HG02571 (cell line): ENCODE data around the gene WDR72.
"Not testable (repeated sequence)": the region's sequence is repeated elsewhere in the genome, so short reads cannot be mapped to it uniquely, and the experiment has no call there.

Experiments
- ATAC-seq: cut with Tn5 transposase; IDR thresholded peaks from one replicate; pipeline ENCODE4 v1.9.1; 2021; ENCODE audit warnings: mild to moderate bottlenecking, moderate library complexity; ENCODE audit not compliant: unreplicated experiment

Gene WDR72

DNA sequence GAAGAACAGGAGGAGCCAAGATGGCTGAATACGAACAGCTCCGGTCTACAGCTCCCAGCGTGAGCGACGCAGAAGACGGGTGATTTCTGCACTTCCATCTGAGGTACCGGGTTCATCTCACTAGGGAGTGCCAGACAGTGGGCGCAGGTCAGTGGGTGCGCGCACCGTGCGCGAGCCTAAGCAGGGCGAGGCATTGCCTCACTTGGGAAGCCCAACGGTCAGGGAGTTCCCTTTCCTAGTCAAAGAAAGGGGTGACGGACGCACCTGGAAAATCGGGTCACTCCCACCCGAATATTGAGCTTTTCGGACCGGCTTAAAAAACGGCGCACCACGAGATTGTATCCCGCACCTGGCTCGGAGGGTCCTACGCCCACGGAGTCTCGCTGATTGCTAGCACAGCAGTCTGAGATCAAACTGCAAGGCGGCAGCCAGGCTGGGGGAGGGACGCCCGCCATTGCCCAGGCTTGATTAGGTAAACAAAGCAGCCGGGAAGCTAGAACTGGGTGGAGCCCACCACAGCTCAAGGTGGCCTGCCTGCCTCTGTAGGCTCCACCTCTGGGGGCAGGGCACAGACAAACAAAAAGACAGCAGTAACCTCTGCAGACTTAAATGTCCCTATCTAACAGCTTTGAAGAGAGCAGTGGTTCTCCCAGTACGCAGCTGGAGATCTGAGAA is 218.7 kb downstream of the WDR72 start:
- ATAC-seq = not testable (repeated sequence)

DNA sequence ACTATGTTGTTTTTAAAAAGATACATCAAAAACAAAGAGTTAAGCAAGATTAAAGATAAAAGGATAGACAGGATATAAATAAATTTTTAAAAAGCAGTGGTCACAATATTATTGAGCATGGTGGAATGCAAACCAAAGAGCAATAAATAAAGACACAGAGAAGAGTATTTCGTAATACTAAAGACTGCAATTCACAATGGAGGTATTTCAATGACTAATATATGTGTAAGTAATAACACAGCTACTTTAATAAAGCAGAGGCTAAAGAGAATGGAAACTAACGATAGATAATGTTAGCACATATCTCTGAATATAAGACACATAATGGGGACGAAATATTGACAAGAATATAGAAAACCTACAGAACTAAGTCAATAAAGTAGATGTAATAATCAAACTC is 219.6 kb downstream of the WDR72 start:
- no peak for ATAC-seq

DNA sequence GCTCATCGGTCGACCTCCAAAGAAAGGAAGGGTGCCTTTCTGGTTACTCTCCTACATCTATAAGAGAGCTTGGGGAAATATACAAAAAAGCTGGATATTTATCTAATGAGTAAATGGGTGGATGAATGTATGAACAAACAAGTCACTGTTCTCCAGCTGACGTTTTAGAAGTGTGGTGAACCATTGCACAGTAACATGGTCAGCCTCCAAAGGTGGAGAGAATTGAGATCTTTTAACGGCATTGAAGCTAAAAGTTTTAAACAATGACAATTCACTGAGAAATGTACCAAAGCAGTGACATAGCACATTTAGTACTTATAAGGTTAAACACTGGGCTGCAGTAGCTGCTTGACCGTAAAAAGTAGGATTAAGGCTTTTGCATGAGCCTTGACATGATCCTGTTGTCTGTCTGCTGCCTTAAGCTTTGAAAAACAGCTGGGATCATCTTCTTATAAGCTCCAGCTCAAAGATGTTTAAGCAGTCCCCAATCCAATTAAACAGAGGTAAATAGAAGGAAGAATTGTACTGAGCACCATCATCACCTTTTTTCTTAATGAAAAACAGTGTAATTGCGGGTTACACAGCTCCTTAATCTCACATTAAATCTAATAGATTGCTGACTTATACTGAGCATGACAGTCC is 222.9 kb downstream of the WDR72 start:
- ATAC-seq = no peak

DNA sequence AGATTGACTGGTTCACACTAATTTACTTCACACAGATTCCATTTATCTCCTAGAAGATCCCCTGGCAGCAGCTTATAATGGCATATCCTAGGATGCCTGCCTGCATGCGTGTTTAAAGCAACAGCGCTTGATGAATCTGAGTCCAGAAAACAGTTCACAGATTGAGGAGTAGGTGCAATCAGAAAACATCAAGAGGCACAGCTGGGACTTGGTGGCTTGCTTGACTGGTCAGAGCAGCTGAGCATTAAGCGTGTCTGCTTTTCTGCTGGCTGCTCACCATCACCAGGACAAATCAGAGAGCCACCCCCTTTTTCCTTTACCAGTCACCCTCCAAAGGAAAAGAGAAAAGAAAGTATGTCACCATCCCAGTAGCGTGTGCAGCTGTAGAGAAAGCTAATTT is 223.6 kb downstream of the WDR72 start:
- ATAC-seq = no peak

DNA sequence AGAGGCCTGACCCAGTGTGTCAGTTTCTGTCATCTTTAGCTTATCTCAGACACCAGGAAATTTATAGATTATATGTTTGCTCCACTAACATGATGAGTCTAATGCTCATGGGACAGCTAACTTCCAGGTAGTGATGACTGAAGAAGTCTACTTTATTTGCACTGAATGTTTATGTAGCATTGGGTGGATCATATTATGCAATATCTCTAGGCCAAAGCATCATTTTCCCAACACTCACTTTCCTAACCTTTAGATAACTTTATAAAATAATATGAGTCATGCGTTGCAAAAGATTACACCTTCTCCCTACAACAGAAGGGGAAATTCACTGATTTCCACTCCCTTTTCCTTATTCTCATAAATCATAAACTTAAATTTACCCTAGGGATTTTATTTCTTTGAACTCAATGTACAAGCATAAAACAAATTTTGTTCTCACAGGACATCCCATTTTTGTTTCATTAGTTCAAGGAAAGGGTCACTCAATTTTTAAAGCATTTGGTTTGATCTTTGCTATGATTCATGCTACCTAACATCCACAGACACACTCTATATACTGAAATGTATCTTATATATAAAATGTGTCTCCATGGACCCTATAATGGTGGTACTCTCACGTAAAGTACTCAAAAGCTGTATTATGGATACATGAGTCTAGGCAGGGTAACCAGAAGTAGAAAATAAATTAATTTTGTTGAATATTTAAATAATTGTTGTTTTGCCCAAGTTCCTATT is 225.2 kb downstream of the WDR72 start:
- ATAC-seq = no peak

DNA sequence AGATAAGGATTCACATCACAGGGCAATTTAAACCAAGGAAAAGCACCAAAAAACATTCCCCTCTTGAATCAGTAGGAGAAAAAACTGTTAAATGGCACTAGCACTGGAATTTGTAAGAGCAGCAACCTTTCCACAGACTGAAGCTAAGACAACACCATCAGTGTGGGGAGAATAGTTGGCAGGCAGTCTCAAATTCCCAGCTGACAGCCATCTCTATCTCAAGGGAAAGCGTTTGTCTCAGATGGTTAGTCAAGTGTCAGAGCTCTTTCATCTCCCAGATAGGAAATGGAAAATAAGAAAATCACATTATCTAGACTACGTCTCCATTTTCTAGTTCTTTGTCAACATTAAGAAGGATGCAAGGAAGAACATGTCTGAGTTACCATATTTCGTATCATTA is 228.7 kb downstream of the WDR72 start:
- ATAC-seq = no peak

DNA sequence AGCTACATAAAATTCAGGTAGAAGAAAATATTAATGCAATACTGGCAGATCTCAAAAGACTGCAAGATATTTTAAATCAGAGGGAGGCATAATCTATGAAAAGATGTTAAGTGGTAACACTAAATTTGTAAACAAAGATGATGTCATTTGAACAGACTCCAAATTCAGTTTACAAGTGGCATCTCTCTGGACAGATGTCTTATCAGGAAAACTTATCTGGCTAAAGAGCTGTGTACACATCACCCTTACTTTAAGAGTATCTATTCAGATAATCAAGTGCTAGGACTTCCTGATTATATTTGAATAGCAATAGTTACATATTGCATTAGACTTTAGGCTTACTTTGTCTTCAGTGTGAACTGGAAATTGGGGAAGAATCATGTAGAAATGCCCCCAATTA is 231.5 kb downstream of the WDR72 start:
- ATAC-seq = no peak

DNA sequence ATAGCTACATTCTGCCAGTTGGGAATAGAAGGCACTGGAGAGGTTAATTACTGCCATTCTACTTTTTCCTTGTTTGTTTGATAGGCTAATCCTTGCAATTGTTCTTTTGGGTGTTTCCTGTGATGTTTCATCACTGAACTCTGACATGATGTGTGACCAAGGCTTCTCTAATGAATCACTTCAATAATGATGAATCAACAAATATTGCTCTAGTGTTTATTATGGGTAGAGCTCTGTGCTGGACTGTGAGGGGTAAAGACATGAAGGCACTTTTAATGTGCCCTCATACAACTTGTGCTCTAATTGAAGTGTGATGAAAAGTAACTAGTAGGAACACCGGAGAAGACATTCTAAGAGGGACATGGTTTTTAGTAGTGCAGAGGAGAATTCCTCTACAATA is 233.6 kb downstream of the WDR72 start:
- ATAC-seq = no peak

DNA sequence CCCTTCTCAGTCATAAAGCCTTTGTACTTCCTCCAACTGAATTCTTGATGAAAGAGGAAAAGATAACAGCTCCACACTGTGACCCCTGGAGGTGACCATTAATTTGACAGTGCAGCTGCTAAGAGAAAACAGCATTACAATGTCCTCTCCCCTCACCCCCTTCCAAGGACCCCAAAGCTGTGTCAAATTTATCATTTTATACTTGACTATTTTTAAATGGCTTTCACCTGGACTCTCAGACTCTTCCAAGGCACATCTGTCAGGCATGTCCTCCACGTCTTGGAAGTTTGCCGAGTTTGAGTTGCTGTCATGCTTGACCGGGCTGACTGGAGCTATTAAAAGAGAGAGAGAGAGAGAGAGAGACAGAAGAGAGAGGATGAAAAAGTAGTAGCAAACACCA is 236.5 kb downstream of the WDR72 start:
- ATAC-seq = no peak

DNA sequence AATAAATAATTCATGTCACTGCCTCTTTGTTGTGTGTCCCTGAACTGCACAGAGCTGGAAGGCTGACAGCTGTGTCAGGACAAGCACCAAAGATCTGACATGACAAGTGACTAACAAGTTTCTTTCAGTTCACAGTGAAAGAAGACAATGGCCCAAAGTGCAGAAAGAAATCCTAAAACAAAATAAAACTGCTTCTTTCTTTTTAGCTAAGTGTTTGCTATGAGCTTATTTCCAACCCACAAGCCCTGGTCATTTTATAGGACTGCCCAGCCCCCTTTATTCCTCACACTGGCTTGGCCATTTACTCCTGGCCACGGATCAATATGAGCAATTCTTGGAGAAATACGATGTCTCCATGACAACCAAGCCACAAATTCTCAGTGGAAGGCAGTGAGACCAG is 238.5 kb downstream of the WDR72 start:
- no peak for ATAC-seq

DNA sequence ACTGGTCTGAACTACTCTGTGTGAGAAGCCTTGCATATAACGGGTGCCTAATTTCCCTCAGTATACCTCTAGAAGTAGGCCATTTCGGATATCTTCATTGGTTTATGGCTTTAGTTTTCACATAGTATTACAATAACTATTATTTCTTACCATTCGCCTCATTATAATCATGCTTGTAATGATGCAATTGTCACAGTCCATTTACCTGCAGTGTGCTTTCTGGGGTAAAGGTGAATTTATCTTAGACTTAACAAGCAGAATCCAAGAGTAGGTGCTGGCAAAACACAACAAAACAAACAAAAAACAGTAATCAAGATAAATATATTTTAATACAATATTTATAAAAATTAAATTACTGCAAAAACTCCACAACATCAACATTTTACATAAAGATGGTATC is 246.0 kb downstream of the WDR72 start:
- no peak for ATAC-seq

DNA sequence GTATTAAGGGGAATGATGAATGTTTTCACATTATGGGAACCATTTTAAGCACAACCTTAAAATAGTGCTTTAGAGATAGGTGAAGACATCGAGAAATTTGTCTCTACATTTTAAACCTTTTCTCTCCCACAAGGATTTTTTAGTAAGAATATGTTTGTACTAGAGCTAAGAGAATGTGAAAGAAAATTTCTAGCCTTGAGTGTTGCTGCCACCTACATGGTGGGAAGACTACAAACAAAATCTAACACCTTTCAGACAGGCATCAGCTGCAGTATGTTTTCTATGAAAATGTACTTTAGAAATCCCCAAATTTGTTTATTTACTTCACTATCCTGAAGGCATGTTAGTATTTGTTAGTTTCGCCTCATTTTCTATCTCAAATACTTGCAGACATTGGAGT is 247.4 kb downstream of the WDR72 start:
- ATAC-seq = no peak

DNA sequence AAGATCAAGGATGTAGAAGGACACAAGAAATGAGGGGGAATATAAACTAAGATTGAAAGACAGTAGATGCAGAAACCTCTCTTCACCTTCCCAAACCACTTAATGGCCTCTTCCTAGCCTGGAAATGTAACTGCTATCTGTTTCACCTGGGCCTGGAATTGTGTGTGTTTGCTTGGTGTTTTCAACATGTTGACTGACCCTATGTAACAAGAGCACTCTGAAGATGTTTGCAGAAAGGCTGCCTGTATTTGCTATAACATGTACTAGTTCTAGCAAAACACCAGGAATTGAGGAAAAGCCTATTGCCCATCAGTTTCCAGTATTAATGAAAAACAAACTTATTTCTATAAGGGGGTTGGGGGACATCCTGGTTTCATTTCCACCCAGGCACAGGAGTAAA is 248.3 kb downstream of the WDR72 start:
- no peak for ATAC-seq

DNA sequence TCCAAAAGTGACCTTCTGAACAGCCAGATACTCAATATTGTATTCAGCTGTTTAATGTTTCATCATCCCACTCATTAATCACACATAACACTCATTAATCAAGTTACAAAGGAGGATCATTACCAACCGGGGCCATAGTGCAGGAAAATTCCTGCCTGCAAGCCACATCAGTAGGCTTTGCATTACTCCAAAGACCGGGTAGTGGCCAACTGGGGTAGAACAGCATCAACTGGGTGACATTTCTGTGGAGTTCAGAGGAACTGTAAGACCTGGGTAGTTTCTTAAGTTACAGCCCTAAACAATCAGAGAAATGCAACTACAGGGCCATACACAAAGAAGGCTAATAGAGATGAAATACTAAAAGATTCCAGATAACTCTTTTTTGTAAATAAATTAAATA is 253.1 kb downstream of the WDR72 start:
- ATAC-seq = no peak

DNA sequence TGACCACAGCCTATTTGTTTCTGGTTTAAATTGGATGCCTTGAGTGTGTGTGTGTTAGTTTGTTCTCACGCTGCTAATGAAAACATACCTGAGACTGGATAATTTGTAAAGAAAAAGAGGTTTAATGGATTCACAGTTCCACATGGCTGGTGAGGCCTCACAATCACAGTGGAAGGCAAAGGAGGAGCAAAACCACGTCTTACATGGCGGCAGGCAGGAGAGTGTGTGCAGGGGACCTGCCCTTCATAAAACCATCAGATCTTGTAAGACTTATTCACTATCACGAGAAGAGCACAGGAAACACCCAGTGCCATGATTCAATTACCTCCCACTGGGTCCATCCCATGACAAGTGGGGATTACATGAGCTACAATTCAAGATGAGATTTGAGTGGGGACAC is 260.5 kb downstream of the WDR72 start:
- no peak for ATAC-seq

DNA sequence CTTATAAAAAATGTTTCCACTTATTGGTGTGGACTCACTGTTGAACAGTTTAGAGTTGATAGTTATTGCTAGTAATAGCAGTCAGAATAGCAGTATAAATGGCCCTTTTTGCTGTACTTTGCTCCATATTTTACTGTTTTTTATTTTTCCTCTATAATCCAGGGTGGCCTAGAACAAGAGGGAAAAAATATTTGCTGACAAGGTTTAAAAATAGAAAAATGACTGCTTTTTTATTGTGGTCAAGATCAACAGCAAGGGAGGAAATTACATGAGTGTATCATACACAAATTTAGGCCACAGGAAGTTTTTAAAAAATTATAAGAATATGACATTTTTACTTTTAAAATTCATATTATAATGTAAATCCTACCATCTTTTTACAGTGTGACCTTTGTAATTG is 269.1 kb downstream of the WDR72 start:
- no peak for ATAC-seq

DNA sequence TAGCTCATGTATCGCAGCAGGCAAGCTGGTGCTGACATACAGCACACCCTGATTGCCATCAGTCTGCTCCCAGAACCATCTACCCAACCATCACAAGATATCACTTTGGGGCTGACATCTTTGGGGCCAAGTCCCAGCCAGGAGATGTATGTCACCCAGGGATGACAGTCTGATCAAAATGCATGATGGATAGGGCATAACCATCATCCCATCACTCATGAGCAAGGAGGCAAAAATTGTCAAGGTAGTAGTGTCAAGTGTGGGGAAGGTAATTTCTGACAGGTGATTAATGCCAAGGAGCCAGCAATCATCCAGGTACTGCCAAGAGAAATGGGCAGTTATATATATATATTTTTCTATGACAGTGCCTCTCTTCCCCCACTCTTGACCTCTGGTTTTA is 277.4 kb downstream of the WDR72 start:
- no peak for ATAC-seq

DNA sequence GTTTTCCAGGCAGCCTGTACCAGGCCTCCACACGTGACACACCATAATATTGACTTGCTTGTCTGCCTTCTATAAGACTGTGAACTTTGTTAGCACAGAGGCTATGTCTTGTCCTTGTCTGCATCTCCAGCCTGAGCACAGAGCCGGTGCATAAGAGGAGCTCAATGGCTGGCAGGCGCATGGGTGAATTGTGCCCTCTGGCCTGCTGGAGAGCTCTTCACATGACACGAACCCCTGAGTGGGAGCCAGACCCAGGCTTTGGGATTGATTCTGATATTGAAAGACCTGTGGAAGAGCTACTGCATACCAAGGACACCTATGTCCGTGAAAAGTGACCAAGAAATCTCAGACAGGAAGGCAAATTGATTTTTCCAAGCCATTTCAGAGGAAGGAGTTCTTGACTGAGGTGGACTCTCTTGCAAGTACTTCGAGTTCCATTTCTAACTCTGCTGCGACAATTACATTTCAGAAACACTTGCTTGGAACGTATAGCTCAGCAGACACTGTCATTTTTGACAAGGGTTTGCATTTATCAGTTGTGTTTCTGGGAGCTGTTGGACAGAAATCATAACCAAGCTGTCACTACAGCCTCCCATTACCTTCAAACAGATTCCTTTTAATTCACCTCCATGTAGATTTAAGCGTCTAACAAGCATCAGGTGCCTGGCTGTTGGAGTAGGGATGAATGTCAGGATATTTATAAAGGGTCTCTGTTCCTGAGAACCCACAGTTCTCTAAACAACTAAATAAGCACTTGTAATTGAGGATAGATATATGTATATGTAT is 281.3 kb downstream of the WDR72 start:
- ATAC-seq = no peak

DNA sequence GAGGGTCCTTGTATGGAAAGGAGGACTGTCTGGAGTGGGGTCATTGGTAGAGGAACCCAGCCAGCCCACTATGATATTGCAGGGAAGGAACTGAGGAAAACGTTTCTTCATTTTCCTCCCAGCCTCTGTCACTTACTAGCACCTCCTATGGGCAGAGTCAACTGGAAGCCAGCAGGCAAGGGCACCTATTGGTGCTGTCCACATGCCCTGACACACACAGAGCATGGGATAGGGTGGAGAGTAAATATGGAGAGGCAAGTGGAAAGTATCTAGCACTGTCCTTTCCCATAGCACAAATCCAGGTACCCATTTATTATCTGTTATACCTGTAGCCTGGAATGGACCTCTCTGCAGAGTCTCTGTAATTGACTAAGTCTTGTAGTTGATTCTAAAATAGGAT is 285.6 kb downstream of the WDR72 start:
- ATAC-seq = no peak

DNA sequence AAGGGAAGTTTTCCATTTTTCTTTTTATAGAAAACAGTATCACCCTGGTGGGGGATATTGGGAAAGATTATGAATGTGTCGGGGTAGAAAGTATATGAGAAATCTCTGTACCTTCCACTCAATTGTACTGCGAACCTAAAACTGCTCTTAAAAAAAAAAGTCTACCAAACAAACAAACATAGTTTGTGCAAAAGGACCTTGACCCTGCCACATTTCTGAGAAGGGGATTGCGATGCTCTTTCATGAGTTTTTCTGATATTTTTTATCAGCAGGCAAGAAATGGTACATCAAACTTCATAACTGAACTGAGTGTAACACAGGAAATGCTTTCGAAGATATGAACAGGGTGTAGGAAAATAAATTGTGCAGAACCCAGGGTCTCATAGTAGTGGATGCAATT is 286.0 kb downstream of the WDR72 start:
- no peak for ATAC-seq

DNA sequence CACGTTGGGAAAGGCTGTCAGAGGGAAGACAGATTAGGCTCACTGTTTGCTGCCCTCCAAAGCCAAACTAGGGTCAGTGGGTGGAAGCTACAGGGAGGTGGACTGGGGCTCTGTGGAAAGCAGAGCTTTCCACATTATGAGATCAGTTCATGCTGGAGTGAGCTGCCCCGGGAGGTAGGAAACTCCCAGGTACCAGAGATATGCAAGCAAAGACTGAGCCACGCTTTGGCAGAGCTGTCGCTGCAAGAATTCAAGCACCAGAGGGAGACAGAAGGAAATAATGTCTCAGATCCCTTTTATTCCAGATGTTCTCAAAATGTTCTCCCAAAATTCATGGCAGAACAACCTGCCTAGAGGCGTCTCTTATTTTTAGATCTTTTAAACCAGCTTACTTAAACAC is 286.6 kb downstream of the WDR72 start:
- ATAC-seq = no peak

DNA sequence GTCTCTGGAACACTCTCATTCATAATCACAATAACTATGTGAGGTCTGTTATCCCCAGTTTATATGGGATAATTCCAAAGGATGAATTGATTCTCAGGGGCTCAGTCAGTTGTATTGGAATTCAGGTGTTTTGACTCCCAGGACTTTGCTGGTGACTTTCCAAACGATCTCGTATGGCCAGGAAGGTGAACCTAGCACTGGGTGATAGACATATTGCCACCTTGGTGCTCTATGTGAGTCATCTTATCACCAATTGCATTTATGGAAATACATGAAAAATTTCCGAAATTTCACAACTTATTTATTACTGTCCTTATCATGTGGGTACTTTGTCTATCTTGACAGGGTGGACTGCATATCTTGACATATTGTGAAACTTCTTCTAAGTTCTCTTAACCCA is 287.3 kb downstream of the WDR72 start:
- no peak for ATAC-seq
